PC-3 (cell line): ENCODE data around the gene SPSB1. TPM values are rescaled to one million over a fixed set of nuclear protein-coding genes. Genes with fewer than 3 reads are reported as not detected.
A peak's percentile ranks its signal among the peaks of the same experiment; 100 is the strongest.

Experiments used
- ATAC-seq: fragments of 200-7000 bp; cut with Tn5 transposase; 2 replicates; pipeline ENCODE4 v1.9.1; 2020; ENCODE audit warnings: mild to moderate bottlenecking, moderate library complexity
- BruUV-seq: library from RNA; stranded (reverse); fragments of 400-500 nt; replicated peaks from 2 replicates; lab custom pipeline; 2021; lab: Mats Ljungman, UMichigan
- CTCF ChIA-PET: fragments of 300-600 bp; sonication (Branson Sonifier 250); formaldehyde crosslinking; loops from one replicate; lab custom pipeline; 2022; ENCODE audit warnings: antibody characterized with exemption; lab: Charles Lee
- POLR2A ChIA-PET: fragments of 300-600 bp; sonication (Branson Sonifier 250); formaldehyde crosslinking; loops from one replicate; lab custom pipeline; 2022; ENCODE audit warnings: antibody characterized with exemption; ENCODE audit not compliant: unreplicated experiment; lab: Charles Lee
- DNase-seq: peaks from one replicate; pipeline ENCODE4 v3.0.0-alpha.2; 2015
- H2AFZ ChIP-seq: fragments of 300-600 bp; sonication (generic); 2 replicates; pipeline ENCODE4 v1.6.0; 2016; ENCODE audit warnings: antibody characterized with exemption, low read length
- H3F3A ChIP-seq: fragments of 300-600 bp; sonication (generic); one replicate; pipeline ENCODE4 v1.6.0; 2017; ENCODE audit warnings: antibody characterized with exemption, low read length, control low read depth, mild to moderate bottlenecking; ENCODE audit not compliant: unreplicated experiment
- H3K27ac ChIP-seq: fragments of 300-600 bp; sonication (generic); 2 replicates; pipeline ENCODE4 v1.5.1; 2016; ENCODE audit warnings: mild to moderate bottlenecking, low read length
- H3K27me3 ChIP-seq: fragments of 300-600 bp; sonication (generic); 2 replicates; pipeline ENCODE4 v1.6.1; 2016; ENCODE audit warnings: low read length, mixed read lengths
- H3K36me3 ChIP-seq: fragments of 300-600 bp; sonication (generic); 2 replicates; pipeline ENCODE4 v1.6.1; 2016; ENCODE audit warnings: low read depth, mixed run types, low read length, mixed read lengths
- H3K4me1 ChIP-seq: fragments of 300-600 bp; sonication (generic); 2 replicates; pipeline ENCODE4 v1.5.1; 2016; ENCODE audit warnings: low read length; ENCODE audit not compliant: insufficient read depth
- H3K4me2 ChIP-seq: fragments of 300-600 bp; sonication (generic); 2 replicates; pipeline ENCODE4 v1.6.0; 2016; ENCODE audit warnings: low read length
- H3K4me3 ChIP-seq: fragments of 300-600 bp; sonication (generic); 2 replicates; pipeline ENCODE4 v1.5.1; 2016; ENCODE audit warnings: mild to moderate bottlenecking, low read length, mixed read lengths
- H3K79me2 ChIP-seq: fragments of 300-600 bp; sonication (generic); 2 replicates; pipeline ENCODE4 v1.6.1; 2017; ENCODE audit warnings: low read length, mixed read lengths
- H3K9ac ChIP-seq: fragments of 300-600 bp; sonication (generic); 2 replicates; pipeline ENCODE4 v1.6.0; 2016; ENCODE audit warnings: mild to moderate bottlenecking, low read length
- H3K9me2 ChIP-seq: fragments of 300-600 bp; sonication (generic); replicated peaks from 2 replicates; pipeline ENCODE4 v1.6.1; 2016; ENCODE audit warnings: mixed run types, low read length, mixed read lengths
- H3K9me3 ChIP-seq: fragments of 300-600 bp; sonication (generic); 2 replicates; pipeline ENCODE4 v1.6.1; 2016; ENCODE audit warnings: low read length, mixed read lengths
- H4K20me1 ChIP-seq: fragments of 300-600 bp; sonication (generic); 2 replicates; pipeline ENCODE4 v1.6.1; 2016; ENCODE audit warnings: low read length, mixed read lengths
- CTCF ChIP-seq: fragments of 300-600 bp; sonication (generic); conservative IDR thresholded peaks from 2 replicates; pipeline ENCODE4 v1.5.1; 2017; ENCODE audit warnings: antibody characterized with exemption, low read depth, mild to moderate bottlenecking, low read length
- EZH2 ChIP-seq: fragments of 300-600 bp; sonication (generic); IDR thresholded peaks from one replicate; pipeline ENCODE4 v1.6.1; 2017; ENCODE audit warnings: antibody characterized with exemption, mild to moderate bottlenecking, low read length; ENCODE audit not compliant: unreplicated experiment
- EZH2phosphoT487 ChIP-seq: fragments of 300-600 bp; sonication (generic); IDR thresholded peaks from 2 replicates; pipeline ENCODE4 v1.6.1; 2018; ENCODE audit warnings: mild to moderate bottlenecking, antibody characterized with exemption, low read length, borderline replicate concordance
- intact Hi-C: fragments of 100-400 bp; cut with micrococcal nuclease; formaldehyde crosslinking; loops from 2 replicates; pipeline ENCODE4 v1.9.0; 2023
- total RNA-seq: library from RNA; depleted of rRNA; stranded (reverse); fragments of >200 nt; gene quantifications from 2 replicates; pipeline ENCODE4 v1.2.3, GENCODE V29; 2014

Gene SPSB1
- total RNA-seq, 1 experiment from 2014 or later: 18.1 TPM

- peak; percentile 53 for DNase-seq
- Histone ChIP-seq H3K9me2 (no peaks in the 10 kb centered on the region), H3K79me2 (no peaks in the 10 kb centered on the region), H3K27me3 (no peaks in the 10 kb centered on the region), H3K4me2 (peak overlapping the region; percentile 39; the same call in 1 of the 2 replicates), H3F3A (no peaks in the 10 kb centered on the region), H3K9ac (no peak overlapping the region), H3K4me1 (peaks cover 6% of the 10 kb centered on the region), H2AFZ (peak overlapping the region; percentile 35; the same call in 1 of the 2 replicates), H3K27ac (no peak overlapping the region), H3K9me3 (no peaks in the 10 kb centered on the region), H3K4me3 (no peak overlapping the region), H3K36me3 (no peaks in the 10 kb centered on the region), H4K20me1 (no peaks in the 10 kb centered on the region)
- ChIA-PET CTCF (no interaction called here), POLR2A (interaction anchor here (0.6 kb wide), 1 partner anchor 11 kb away, joined by 3 read pairs; no protein-coding TSS in a partner anchor)
- intact Hi-C loops: no loop called here
- no peak for TF ChIP-seq EZH2phosphoT487
- no peak for TF ChIP-seq EZH2
- no peak for TF ChIP-seq CTCF
- peak; percentile 75 for ATAC-seq
- BruUV-seq: no TSS peak
Observed at GRCh38 chr1:9388335-9389180, 95.9 kb downstream of the SPSB1 start.

- Histone ChIP-seq H3K36me3 (no peaks in the 10 kb centered on the region), H3K4me2 (no peak overlapping the region), H4K20me1 (no peaks in the 10 kb centered on the region), H3K79me2 (no peaks in the 10 kb centered on the region), H3K4me1 (peaks cover 6% of the 10 kb centered on the region), H3K27me3 (no peaks in the 10 kb centered on the region), H3K9ac (no peak overlapping the region), H2AFZ (no peak overlapping the region), H3K4me3 (no peak overlapping the region), H3K9me2 (no peaks in the 10 kb centered on the region), H3K9me3 (no peaks in the 10 kb centered on the region), H3F3A (no peaks in the 10 kb centered on the region), H3K27ac (no peak overlapping the region)
- no peak for ATAC-seq
- TF ChIP-seq EZH2: no peak
- CTCF ChIA-PET: no interaction called here
- intact Hi-C loops: no loop called here
- no peak for DNase-seq
- POLR2A ChIA-PET: no interaction called here
- BruUV-seq: no TSS peak
Observed at GRCh38 chr1:9389968-9390367, 97.3 kb downstream of the SPSB1 start.

GRCh38 chr1:9391620-9392019, 98.9 kb downstream of the SPSB1 start:
- POLR2A ChIA-PET: no interaction called here

More at GRCh38 chr1:9391620-9392019, 98.9 kb downstream of the SPSB1 start:
- TF ChIP-seq EZH2 (no peak), CTCF (no peak), EZH2phosphoT487 (no peak)
- H4K20me1 ChIP-seq: no peaks in the 10 kb centered on the region
- no peaks in the 10 kb centered on the region for H3K9me3 ChIP-seq
- no TSS peak for BruUV-seq
- H3K4me2 ChIP-seq: no peak overlapping the region
- no peaks in the 10 kb centered on the region for H3F3A ChIP-seq
- H3K4me3 ChIP-seq: no peak overlapping the region
- ATAC-seq (no peak), DNase-seq (no peak)
- H3K27ac ChIP-seq: no peak overlapping the region
- no peaks in the 10 kb centered on the region for H3K27me3 ChIP-seq
- CTCF ChIA-PET: no interaction called here
- H2AFZ ChIP-seq: no peak overlapping the region
- peaks cover 6% of the 10 kb centered on the region for H3K4me1 ChIP-seq
- intact Hi-C loops: no loop called here
- no peaks in the 10 kb centered on the region for H3K79me2 ChIP-seq
- no peaks in the 10 kb centered on the region for H3K9me2 ChIP-seq
- H3K9ac ChIP-seq: no peak overlapping the region
- no peaks in the 10 kb centered on the region for H3K36me3 ChIP-seq
